Transverse colon (tissue), 4 donors: ENCODE results near the gene TNNC2. TPM values are rescaled to one million over a fixed set of nuclear protein-coding genes. Genes with fewer than 3 reads are reported as not detected.

Experiments
- DNase-seq: peaks from one replicate; pipeline ENCODE4 v3.0.0-alpha.2; 2019
- H3K27ac ChIP-seq, 4 donors: fragments of 200-600 bp; sonication (generic); 2 replicates each; pipeline ENCODE4 v1.5.1; 2016 to 2018; ENCODE audit warnings: inconsistent platforms in 4 of 4
- H3K27me3 ChIP-seq: fragments of 200-600 bp; sonication (generic); 2 replicates; pipeline ENCODE4 v1.5.1; 2017; ENCODE audit warnings: inconsistent platforms
- H3K36me3 ChIP-seq, 4 donors: fragments of 200-600 bp; sonication (generic); 2 replicates each; pipeline ENCODE4 v1.5.1; 2017 to 2019; ENCODE audit warnings: inconsistent platforms in 4 of 4
- H3K4me1 ChIP-seq, 4 donors: fragments of 200-600 bp; sonication (generic); 2 replicates each; pipeline ENCODE4 v1.5.1; 2017 to 2020; ENCODE audit warnings: inconsistent platforms in 4 of 4
- H3K4me3 ChIP-seq, 4 donors: fragments of 200-600 bp; sonication (generic); 1 replicate in 1 of 4; 2 replicates in 3 of 4; pipeline versions ENCODE4 v1.5.1 to v1.6.1; 2017 to 2019; ENCODE audit warnings: inconsistent platforms in 4 of 4
- H3K9me3 ChIP-seq, 2 donors: fragments of 200-600 bp; sonication (generic); 2 replicates each; pipeline ENCODE4 v1.5.1; 2017 to 2019; ENCODE audit warnings: inconsistent platforms in 2 of 2
- CTCF ChIP-seq, 5 experiments: fragments of 200-600 bp in 3 of 5; fragments of 450-650 bp in 2 of 5; sonication (generic) in 3 of 5; IDR thresholded peaks; 1 replicate in 2 of 5; 2 replicates in 3 of 5; pipeline ENCODE4 v1.5.1; 2016 to 2017; ENCODE audit warnings: antibody characterized with exemption in 5 of 5, inconsistent platforms in 3 of 5, mild to moderate bottlenecking in 2 of 5, moderate library complexity in 1 of 5
- EP300 ChIP-seq: sonication (generic); formaldehyde crosslinking; IDR thresholded peaks from one replicate; pipeline ENCODE4 v1.6.1; 2017; ENCODE audit warnings: antibody characterized with exemption, low read depth
- POLR2A ChIP-seq: fragments of 450-650 bp; IDR thresholded peaks from one replicate; pipeline ENCODE4 v1.6.1; 2016; ENCODE audit warnings: antibody characterized with exemption, mild to moderate bottlenecking, moderate library complexity
- POLR2AphosphoS5 ChIP-seq, 3 donors: sonication (generic); formaldehyde crosslinking; IDR thresholded peaks; one replicate each; pipeline ENCODE4 v1.6.1; 2016; ENCODE audit warnings: antibody characterized with exemption in 3 of 3
- WGBS, 2 donors: methylation state at CpG; one replicate each; pipeline ENCODE4 v1.1.5; 2018; ENCODE audit warnings: low coverage in 1 of 2; 5-methylcytosine and 5-hydroxymethylcytosine counted together
- in situ Hi-C, 4 donors: fragments of 200-750 bp; cut with MboI; loops; one replicate each; pipeline versions ENCODE4 v1.15.0 to v1.15.1; 2017; ENCODE audit warnings: low sequenced_read_pairs in 3 of 4, low pct_ligation_motif_present in 1 of 4, low pct_unique_long_range_greater_than_20kb in 1 of 4
- intact Hi-C: fragments of 100-400 bp; cut with DNase I; formaldehyde crosslinking; loops from one replicate; pipeline ENCODE4 v1.15.1; 2023; ENCODE audit warnings: low total_unique reads
- total RNA-seq, 4 donors: library from RNA; depleted of rRNA; stranded (reverse); fragments of >200 nt; gene quantifications; one replicate each; pipeline ENCODE4 v1.1.0, GENCODE V29; 2016

The TNNC2 gene
- total RNA-seq, 4 donors from 2014 or later = 3.5 to 36.3 (median 4.6) TPM; not detected in 1

- Histone ChIP-seq H3K36me3 (no peaks in the 10 kb centered on the region), H3K4me1 (peaks cover 4 to 37% (median 27%) of the 10 kb centered on the region in 4 donors), H3K27ac (peak overlapping the region; percentile 20 to 49 (median 28)), H3K9me3 (no peaks in the 10 kb centered on the region), H3K4me3 (no peak overlapping the region), H3K27me3 (peaks cover 13% of the 10 kb centered on the region)
- 67% methylated on average over 6 of the region's 6 CpGs; no CpG with 5 or more reads in 1 of the 2 donors for WGBS, 2 donors
- no peak for DNase-seq
- in situ Hi-C loops = loop anchor here in 1 of 4 donors (10.0 kb wide), 1 partner anchor 118 kb away; no protein-coding TSS in a partner anchor
- intact Hi-C loops = no loop called here
- TF ChIP-seq POLR2AphosphoS5 (IDR thresholded peaks at IDR 0.05) (no peak), CTCF (IDR thresholded peaks at IDR 0.05) (no peak), EP300 (no peak), POLR2A (no peak)
Observed at GRCh38 chr20:45826381-45827019, 612 bp downstream of the TNNC2 start.

GRCh38 chr20:45823949-45824835 is 2.9 kb downstream of the TNNC2 start:
- peaks cover 4 to 42% (median 27%) of the 10 kb centered on the region in 4 donors for H3K4me1 ChIP-seq
- TF ChIP-seq POLR2AphosphoS5 (IDR thresholded peaks at IDR 0.05) (no peak), CTCF (IDR thresholded peaks at IDR 0.05) (peak; percentile 43 to 61 (median 53))
- no peaks in the 10 kb centered on the region for H3K36me3 ChIP-seq
- H3K9me3 ChIP-seq = no peaks in the 10 kb centered on the region
- H3K4me3 ChIP-seq = peak overlapping the region in 3 of 4 donors; percentile 6 to 44 (median 8)
- 13 to 20% methylated on average over 9 to 49 of the region's 57 CpGs for WGBS, 2 donors
- intact Hi-C loops = no loop called here
- peak overlapping the region in 1 of 4 donors; percentile 69 for H3K27ac ChIP-seq
- peak; percentile 72 for DNase-seq
- in situ Hi-C loops = loop anchor here in 2 of 4 donors (10.0 to 25.0 kb wide), 2 partner anchors 121 to 138 kb away; partner anchors contain the start of gene ZNF335 (in 1 of the 2)
- H3K27me3 ChIP-seq = peaks cover 13% of the 10 kb centered on the region

GRCh38 chr20:45822857-45823256 is 4.3 kb downstream of the TNNC2 start:
- in situ Hi-C loops = loop anchor here in 2 of 4 donors (10.0 to 25.0 kb wide), 2 partner anchors 122 to 139 kb away; partner anchors contain the start of gene ZNF335 (in 1 of the 2)
- intact Hi-C loops = no loop called here
- Histone ChIP-seq H3K27me3 (peaks cover 13% of the 10 kb centered on the region), H3K4me1 (peaks cover 4 to 44% (median 29%) of the 10 kb centered on the region in 4 donors), H3K4me3 (peak overlapping the region in 2 of 4 donors; percentile 11 to 44), H3K27ac (peak overlapping the region; percentile 65 to 75 (median 70)), H3K36me3 (no peaks in the 10 kb centered on the region), H3K9me3 (no peaks in the 10 kb centered on the region)
- TF ChIP-seq POLR2A (no peak), POLR2AphosphoS5 (IDR thresholded peaks at IDR 0.05) (no peak), CTCF (IDR thresholded peaks at IDR 0.05) (no peak), EP300 (no peak)
- 13% methylated on average over 8 of the region's 24 CpGs; no CpG with 5 or more reads in 1 of the 2 donors for WGBS, 2 donors
- peak; percentile 64 for DNase-seq

GRCh38 chr20:45821947-45822346 is 5.2 kb downstream of the TNNC2 start:
- DNase-seq = peak; percentile 66
- H3K4me3 ChIP-seq = no peak overlapping the region
- in situ Hi-C loops (loop anchor here in 2 of 4 donors (10.0 to 25.0 kb wide), 2 partner anchors 123 to 140 kb away; partner anchors contain the start of gene ZNF335 (in 1 of the 2)), intact Hi-C loops (no loop called here)
- TF ChIP-seq POLR2A = no peak
- no peak for TF ChIP-seq CTCF (IDR thresholded peaks at IDR 0.05)
- TF ChIP-seq POLR2AphosphoS5 (IDR thresholded peaks at IDR 0.05) = peak in 2 of 3 donors; percentile 45 to 61
- peak; percentile 33 for TF ChIP-seq EP300
- WGBS, 2 donors = 42% methylated on average over 2 of the region's 2 CpGs; no CpG with 5 or more reads in 1 of the 2 donors
- H3K27me3 ChIP-seq = peaks cover 13% of the 10 kb centered on the region
- H3K4me1 ChIP-seq = peaks cover 4 to 46% (median 31%) of the 10 kb centered on the region in 4 donors
- H3K27ac ChIP-seq = peak overlapping the region; percentile 65 to 75 (median 70)
- no peaks in the 10 kb centered on the region for H3K9me3 ChIP-seq
- no peaks in the 10 kb centered on the region for H3K36me3 ChIP-seq
